IMR-90 (cell line): ENCODE measurements around the gene DMAC2L.

Source experiments
- CEBPB ChIP-seq: IDR thresholded peaks from 2 replicates; pipeline ENCODE4 v1.6.1; 2012; ENCODE audit warnings: low read depth, low read length, improper control_type of control experiment
- CTCF ChIP-seq: conservative IDR thresholded peaks from 2 replicates; pipeline ENCODE4 v1.5.1; 2012; ENCODE audit warnings: mild to moderate bottlenecking, low read depth, low read length, improper control_type of control experiment
- ELK1 ChIP-seq: fragments of 150-350 bp; IDR thresholded peaks from 2 replicates; pipeline ENCODE4 v1.6.1; 2016; ENCODE audit warnings: low read depth, mild to moderate bottlenecking, low read length, moderate library complexity, borderline replicate concordance
- MAFK ChIP-seq: IDR thresholded peaks from 2 replicates; pipeline ENCODE4 v1.6.1; 2012; ENCODE audit warnings: low read depth, low read length, improper control_type of control experiment
- MAZ ChIP-seq: IDR thresholded peaks from 2 replicates; pipeline ENCODE4 v1.6.1; 2012; ENCODE audit warnings: low read depth, mild to moderate bottlenecking, low read length, improper control_type of control experiment, moderate library complexity, borderline replicate concordance
- MXI1 ChIP-seq: IDR thresholded peaks from 2 replicates; pipeline ENCODE4 v1.6.1; 2012; ENCODE audit warnings: low read depth, mild to moderate bottlenecking, low read length, moderate library complexity, borderline replicate concordance
- NFE2L2 ChIP-seq: fragments of 150-350 bp; IDR thresholded peaks from 2 replicates; pipeline ENCODE4 v1.6.1; 2016; ENCODE audit warnings: low read depth, mild to moderate bottlenecking, low read length
- POLR2A ChIP-seq: IDR thresholded peaks from 2 replicates; pipeline ENCODE4 v1.6.1; 2012; ENCODE audit warnings: mild to moderate bottlenecking, low read depth, low read length
- RAD21 ChIP-seq: IDR thresholded peaks from 2 replicates; pipeline ENCODE4 v1.6.1; 2012; ENCODE audit warnings: low read length, improper control_type of control experiment
- RCOR1 ChIP-seq: IDR thresholded peaks from 2 replicates; pipeline ENCODE4 v1.6.1; 2012; ENCODE audit warnings: mild to moderate bottlenecking, low read length, improper control_type of control experiment; ENCODE audit not compliant: insufficient replicate concordance
- RFX5 ChIP-seq: IDR thresholded peaks from 2 replicates; pipeline ENCODE4 v1.8.0; 2012; ENCODE audit warnings: low read depth, mild to moderate bottlenecking, low read length, moderate library complexity
- USF2 ChIP-seq: fragments of 150-350 bp; IDR thresholded peaks from 2 replicates; pipeline ENCODE4 v1.6.1; 2017; ENCODE audit warnings: mild to moderate bottlenecking, antibody characterized with exemption, low read length, low read depth

GRCh38 chr14:50311337-50311971, 670 bp upstream of the DMAC2L start:
- TF ChIP-seq CTCF (0 out of 2 replicates have a peak, but pooled peaks have one; percentile 20), POLR2A (no peak), RAD21 (no peak), RCOR1 (no peak), NFE2L2 (no peak), MAZ (no peak), MAFK (no peak), RFX5 (no peak), CEBPB (no peak), USF2 (no peak), MXI1 (no peak), ELK1 (no peak)
